ENCODE results near the gene TP53BP2.

TP53BP2 gene

DNA sequence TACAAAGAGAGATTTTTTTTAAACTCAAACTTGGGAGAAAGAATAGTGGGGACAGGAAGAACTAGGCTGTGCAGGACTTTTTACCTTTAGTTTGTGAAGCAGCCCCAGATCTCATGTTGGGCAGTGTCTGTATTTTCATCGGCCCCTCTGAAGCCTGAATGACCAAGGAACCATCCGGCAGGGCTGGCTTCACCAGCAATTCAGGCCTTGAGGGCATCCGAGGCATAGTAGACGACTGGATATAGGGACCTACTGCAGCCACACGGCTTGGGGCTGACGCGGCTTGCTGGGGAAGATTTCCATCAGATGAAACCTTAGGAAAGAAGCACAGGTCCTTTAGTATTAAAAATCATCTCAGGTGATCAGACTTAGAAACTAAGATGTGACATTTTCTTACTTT lies 43.7 kb downstream of the TP53BP2 start:
- no peak for DNase-seq (ENCODE audit: low read depth in 2 of 3, low spot score in 1 of 3)

DNA sequence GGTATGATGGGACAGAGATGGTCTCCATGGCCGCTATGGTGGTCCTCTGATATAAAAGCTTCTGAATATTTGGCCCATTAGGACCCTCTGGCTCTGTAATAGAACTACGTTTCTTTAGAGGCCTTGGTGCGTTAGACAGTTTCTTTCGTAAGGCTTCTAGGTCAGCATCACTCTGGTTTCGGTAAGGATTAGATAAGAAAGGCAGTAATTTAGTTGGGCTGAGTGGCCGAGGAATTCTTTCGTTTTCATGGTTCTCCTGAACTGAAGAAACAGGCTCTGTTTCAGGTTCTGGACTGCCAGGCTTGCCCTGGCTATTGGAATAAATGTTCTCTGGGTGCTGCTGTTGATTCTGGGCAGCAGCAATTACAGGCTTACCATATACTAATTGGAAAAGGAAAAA lies 49.5 kb downstream of the TP53BP2 start:
- no peak for DNase-seq (ENCODE audit: low read depth in 2 of 3, low spot score in 1 of 3)

DNA sequence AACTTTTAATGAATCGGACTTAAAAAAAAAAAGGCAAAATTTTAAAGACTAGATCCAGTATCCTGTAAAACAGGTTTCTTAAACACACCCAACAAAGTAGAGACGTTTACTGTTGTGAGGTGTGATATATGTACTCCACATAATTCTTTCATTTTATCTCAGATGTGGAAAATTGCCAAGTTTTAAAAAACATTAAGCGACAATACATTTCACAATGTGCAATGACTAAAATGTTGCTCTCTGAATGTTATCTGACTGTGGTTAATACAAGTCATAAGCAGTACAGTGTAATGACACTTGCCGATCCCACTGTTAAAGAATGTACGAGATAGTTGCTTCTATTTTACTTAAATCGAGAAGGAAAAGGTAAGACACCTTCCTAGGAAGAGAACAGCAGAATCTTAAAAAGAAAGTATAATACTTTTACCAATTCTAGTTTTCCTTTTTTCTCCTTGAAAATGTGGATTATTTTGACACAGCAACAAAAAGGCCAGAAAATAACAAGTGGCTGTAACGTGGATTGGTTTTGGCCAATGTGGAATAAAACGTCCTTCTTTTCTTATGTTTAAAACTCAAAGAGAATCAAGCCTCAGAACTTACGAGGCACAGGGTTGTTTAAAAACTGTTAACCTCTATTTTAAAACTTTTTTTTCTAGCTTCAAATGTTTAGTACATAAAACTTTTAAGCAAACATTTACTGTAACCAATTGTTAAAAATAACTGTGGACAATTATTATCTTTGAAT lies 51.4 kb downstream of the TP53BP2 start:
- DNase-seq (ENCODE audit: low read depth in 2 of 3, low spot score in 1 of 3): no peak

DNA sequence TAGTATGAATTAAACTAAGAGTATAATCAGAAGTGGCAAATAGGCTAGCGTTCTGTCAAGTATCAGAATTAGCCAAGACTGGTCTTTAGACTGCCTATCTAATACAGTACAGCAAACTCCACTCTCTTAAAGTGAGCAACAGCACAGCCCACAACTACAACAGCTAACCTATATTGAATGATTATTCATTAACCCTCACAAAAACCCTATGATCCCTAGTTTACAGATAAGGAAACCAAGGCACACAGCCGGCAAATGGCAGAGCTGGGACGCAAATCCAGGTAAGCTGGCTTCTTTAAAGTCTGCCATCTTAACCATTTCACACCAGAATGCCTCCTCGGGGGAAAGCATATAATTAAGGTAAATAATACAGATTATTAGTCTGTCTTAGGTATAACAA lies 52.0 kb downstream of the TP53BP2 start:
- no peak for DNase-seq (ENCODE audit: low read depth in 2 of 3, low spot score in 1 of 3)

DNA sequence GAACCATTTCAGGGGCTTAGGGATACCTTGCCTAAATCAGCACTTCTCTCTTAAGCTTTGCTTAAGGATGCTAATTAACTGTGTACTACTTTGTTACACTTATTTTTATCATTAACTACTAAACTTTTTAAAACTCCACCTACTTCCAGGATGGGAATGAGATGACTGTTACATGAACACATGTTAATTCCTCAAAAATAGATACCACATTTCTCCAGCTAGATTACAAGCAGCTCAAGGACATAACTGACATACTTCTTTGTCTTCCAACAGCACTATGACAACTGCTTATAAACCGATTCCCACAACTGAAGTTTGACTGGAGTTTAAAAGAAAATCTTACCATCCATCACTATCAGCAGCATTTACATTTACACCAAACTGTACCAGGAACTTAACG lies 53.7 kb downstream of the TP53BP2 start:
- DNase-seq (ENCODE audit: low read depth in 2 of 3, low spot score in 1 of 3): no peak

DNA sequence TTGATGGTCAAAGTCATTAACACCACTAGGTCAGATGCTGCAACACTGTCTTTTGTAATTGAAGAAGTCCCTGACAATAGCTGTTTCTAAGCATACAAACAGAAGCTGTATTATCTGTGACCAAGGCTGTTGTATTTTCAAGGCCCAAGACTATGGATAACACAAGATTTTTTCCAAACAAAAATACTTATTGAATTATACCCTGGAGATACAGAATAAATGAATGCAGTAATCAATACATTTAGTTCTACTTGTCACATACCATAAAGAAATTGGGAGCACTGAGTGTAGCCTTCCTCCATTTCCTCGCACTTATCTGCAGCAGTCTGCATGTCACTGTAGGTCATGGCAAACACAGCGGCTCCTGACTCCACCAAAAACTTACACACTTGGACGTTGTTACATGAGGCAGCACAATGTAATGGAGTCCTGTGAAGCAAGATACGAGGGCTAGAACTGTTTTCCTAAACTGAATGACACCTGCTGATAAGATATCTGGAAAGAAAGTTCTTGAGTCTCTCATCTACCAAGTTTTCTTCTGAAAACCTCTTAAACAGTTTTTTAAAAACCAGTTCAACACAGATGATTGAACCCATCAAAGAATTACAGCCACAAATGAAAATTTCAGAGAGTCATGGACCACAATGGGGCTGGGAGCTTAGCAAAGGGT lies 56.9 kb downstream of the TP53BP2 start:
- DNase-seq (ENCODE audit: low read depth in 2 of 3, low spot score in 1 of 3): no peak

DNA sequence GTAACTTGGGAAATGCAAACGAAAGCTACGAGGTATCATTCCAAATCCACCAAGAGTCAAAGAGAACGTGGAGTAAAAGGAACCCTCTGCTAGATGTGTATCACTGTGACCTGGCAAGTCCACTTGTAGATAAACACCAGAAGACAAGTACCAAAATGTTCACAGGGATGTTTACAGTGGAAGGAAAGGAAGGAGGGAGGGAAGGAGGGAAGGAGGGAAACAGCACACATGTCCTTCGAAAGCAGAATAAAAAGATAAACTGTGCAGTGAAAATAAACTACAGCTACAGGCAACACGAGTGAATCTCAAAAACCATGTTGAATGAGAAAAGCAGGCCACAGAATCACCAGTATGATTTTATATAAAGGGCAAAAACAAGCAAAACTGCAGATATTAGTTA lies 59.9 kb downstream of the TP53BP2 start:
- no peak for DNase-seq (ENCODE audit: low read depth in 2 of 3, low spot score in 1 of 3)

DNA sequence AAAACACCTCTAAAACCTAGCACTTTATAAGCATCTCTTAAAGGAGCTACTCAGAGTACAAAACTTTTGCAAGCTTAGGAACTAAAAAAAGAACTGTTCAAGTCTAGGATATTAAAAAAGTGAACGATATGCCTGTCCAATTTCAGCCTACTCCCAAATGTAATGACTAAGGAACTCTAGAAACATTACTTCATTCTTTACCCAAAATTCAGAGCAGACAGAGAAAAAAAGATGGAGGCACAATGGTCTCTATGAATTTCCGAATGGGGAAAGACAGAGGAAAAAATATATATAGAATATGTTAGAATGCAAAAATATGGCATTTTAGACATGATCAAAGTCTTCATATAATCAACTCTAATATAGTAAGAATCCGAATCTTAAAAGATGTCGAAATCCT lies 61.2 kb downstream of the TP53BP2 start:
- DNase-seq (ENCODE audit: low read depth in 2 of 3, low spot score in 1 of 3): no peak

DNA sequence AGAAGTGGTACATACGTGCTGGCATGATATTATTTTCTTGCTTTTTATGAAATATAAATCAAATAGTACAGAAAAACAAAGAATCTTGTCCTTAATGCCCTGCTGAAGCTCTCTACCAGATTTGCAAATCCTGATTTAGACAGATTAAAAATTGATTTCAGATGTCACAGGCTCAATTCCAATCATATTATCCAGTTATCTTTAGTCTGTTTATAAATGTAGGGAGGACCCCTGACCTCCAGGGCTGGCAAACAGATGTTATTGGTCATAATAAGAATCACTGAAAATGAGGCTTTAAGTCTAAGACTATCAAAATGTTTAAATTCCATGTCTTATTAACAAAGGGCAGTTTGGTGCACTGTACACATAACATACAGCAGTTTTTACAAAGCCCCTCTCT lies 62.1 kb downstream of the TP53BP2 start:
- DNase-seq (ENCODE audit: low read depth in 2 of 3, low spot score in 1 of 3): no peak

DNA sequence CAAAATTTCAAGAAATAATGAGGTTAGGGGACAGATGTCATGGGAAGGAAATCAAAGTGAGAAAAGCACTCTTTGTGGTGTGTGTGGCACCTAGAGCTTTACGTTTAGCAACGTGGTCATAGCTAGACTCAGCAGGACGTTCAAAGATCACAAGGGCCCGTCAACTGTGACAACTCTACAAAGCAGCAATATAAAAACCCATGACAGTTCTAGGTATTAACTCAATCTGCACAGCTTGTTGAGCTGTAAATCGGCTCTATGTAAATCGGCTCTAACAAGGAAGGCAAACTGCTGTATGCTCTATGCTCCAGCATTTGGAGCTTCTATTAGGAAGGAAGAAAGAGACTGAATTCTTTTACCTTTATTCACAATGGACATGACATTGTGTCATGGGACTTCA lies 64.8 kb downstream of the TP53BP2 start:
- DNase-seq (ENCODE audit: low read depth in 2 of 3, low spot score in 1 of 3): no peak

DNA sequence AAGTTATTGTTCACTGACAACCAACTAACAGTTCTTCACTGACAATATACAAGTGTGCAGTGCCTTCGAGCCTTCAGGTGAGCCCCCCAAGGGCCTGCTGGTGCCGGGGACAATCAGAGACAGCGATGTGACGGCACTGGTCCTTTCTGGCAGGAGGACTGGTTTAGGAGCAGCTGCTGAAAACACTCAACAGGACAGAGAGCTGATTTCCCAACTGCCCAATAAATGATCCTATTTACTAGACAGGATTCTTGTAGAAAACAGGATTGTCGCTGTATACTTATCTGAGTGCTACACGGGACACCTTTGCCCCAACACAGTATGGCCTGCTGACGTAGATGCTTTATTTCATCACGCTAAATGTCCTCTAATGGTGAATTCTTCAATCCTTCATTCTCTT lies 65.4 kb downstream of the TP53BP2 start:
- no peak for DNase-seq (ENCODE audit: low read depth in 2 of 3, low spot score in 1 of 3)

DNA sequence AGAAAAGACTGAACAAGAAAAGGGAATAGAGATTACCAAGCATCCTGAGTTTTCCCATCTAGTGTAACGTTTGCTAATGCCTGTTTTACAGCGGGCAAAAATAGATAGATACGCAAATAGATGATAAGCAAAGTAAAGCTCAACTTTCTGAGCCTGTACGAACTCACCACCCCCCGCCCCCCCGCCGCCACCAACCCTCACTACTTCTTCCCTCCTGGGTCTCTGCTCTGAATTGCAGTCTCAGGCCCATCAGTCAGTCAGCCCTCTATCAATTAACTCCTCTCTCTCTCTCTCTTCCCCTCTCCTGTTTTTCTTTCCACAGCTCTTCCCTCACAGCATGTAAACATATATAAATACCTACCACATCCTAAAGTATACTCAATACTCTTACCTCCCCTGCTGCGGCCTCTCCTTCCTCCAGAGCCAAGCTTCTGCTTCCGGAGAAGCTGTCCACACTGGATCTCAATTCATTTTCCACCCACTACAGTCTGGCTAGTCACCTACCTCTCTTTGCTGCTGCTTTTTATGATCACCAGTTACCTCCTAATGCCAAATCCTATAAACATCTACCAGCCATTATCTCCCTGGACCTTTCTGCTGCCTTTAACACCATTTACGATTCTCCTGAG lies 68.8 kb downstream of the TP53BP2 start:
- DNase-seq (ENCODE audit: low read depth in 2 of 3, low spot score in 1 of 3): no peak

DNA sequence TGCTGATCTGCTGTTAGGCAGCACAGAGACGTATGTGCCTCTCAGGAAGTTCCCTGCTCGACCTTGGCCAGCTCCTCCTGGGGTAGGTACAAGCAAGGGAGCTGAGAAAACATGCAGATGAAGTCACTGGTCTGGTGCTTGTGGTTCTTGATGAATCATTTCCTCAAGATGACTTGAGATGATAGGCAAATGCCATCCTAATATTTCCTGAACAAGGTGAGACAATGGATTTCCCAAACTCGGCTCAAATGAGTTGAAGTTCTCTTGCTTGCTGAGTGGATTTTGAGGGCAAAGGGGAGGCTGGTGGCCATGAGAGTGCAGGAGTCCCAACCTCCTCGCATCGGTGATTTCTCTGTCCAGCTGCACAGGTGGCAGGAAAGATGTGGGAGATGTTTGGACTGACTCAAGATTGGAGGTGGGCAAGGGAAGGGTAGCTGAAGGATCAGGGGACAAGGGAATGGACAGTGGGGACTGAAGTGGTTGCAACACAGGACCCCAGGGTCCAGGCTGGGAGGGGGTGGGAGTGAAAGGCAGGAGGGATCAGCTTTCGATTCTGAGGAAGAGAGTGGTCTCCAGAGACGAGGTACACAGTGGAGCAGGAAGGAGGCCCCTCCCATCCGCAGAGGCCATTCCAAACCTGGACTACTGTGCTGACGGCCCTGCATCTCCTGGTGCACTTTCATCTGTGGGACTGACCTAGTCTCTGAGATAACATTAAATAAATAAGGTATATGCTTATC lies 69.5 kb downstream of the TP53BP2 start:
- peak; percentile 23 to 36 (median 30) for DNase-seq (ENCODE audit: low read depth in 2 of 3, low spot score in 1 of 3)

DNA sequence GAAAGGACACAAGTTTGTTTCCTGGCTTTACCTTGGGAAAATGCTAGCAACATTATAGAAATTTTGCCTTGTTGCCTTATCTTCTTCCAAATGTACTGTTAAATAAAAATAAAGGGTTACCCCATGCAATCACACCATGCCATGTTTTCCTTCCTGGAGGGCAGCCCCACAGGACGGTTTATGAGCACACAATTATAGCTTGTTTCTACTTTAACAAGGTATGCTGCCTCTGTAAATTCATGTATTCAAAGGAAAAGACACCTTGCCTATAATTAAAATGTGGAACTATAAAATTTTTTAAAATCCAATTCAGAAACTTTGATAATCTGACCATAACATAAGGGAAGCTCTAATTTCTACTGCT lies 70.1 kb downstream of the TP53BP2 start:
- no peak for DNase-seq (ENCODE audit: low read depth in 2 of 3, low spot score in 1 of 3)

DNA sequence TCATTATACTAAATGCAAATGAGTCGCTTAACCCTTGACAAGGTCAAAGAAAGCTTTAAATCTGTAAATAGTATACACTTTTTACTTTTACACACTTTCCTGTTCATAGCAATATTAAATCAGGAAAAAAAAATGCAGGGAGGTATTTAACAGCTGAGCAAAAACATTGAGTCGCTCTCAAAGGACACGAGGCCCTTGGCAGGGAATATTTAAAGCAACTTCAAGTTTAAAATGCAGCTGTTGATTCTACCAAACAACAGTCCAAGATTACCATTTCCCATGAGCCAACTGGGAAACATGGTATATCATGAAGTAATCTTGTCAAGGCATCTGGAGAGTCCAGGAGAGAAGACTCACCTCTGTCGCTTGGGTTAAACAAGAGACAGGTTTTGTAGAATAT lies 70.7 kb downstream of the TP53BP2 start:
- DNase-seq (ENCODE audit: low read depth in 2 of 3, low spot score in 1 of 3): no peak

DNA sequence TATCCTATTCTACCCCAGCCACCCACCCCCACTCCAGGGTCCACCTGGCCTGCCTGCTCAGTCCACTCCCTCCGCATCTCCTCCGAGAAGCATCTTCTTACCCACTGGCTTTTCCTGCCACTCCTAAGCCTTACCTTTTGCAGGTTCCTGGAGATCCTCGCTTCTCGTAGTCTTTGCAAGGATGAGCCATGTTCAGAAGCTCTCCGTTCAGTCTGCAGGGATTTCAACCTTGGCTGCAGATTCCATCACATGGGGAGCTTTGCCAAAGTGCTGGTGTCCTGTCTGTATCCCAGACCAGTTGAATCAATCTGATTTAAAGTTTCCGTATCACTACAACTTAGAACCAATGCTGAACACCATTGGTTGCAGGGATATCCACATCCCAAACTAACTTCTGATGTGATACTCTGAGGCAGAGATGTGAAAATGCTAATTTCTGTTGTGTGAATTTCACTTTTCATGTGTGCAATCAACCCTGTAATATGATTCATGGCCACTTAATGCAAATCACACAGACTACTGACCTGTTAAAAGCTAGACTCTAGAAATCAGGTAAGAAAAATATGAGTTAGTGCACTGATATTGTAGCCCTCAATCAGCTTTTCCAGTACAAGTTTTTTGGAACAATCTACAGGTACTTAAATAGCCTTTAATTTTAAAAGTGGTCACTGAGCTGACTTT lies 71.5 kb downstream of the TP53BP2 start:
- DNase-seq (ENCODE audit: low read depth in 2 of 3, low spot score in 1 of 3): no peak

DNA sequence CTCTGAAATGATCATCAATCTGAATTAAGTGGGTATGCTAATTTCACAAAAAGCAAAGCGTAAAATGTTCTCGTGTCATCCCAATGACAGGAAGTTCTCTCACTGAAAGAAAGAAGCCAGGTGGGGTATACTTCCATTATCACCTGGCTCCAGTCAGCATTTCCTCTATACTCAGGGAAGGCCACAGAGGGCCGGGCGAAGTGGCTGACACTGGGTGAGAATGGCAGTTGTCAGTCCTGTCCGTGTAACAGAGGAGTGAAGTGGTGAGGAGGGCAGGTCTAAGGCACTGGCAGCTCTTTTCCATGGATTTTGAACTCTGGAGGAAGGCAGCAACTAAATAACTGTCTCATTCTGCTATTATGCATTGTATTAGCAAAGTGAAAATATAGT lies 73.0 kb downstream of the TP53BP2 start:
- DNase-seq (ENCODE audit: low read depth in 2 of 3, low spot score in 1 of 3): no peak

DNA sequence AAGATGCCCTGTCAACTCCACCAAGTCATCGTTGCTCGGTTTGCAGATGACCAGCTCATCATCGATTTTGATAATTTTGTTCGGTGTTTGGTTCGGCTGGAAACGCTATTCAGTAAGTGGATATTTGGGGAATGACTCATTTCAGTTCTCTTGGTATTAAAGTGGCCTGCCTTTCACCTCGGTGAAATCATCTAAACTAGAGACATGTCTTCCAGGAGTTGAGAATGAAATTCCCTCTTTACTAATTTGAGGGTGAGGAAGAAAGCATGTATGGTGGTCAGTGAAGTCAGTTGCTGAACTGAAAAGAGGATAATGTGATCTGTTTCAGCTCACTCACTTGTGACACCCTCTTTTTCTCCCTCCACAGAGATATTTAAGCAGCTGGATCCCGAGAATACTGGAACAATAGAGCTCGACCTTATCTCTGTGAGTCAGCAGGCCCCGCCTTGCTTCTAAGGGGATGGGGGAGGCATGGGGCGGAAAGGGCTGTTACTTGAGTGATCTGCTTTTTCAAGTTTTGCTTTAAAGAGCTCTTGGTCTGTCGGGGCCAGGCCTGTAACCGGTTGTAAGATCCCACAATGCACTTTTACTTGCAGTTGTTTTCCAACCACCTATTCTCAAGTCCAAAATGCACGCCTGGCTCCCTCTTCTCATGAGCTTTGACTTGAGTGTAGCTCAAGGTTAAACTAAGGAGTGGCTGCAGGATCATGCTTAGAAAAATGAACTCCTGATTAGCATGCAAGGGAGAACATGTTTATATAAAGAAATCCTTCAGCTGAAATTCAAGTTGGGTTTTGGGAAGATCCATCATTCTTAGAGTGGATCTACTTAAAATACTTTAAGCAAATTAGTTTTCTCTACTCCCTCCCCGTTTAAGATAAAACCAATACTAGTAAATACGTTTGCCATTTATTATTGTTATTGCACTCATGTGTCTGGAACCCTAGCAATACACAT lies 73.7 kb downstream of the TP53BP2 start:
- DNase-seq (ENCODE audit: low read depth in 2 of 3, low spot score in 1 of 3): no peak

DNA sequence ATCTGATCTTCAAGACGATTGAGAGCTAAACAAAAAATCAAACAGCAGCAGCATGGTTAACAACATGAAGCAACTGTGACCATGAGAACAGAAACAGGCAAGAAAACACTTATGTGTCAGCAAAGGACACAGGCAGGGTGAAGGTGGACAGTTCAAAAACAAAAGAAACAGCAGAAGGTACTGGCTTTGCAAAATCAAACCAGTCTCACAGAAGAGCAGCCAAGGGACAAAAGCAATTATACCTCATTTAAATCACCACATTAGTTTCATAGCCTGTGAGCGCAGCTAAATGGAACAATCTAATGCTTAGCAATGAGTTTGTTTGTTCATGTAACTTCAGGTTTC lies 74.3 kb downstream of the TP53BP2 start:
- DNase-seq (ENCODE audit: low read depth in 2 of 3, low spot score in 1 of 3): no peak

DNA sequence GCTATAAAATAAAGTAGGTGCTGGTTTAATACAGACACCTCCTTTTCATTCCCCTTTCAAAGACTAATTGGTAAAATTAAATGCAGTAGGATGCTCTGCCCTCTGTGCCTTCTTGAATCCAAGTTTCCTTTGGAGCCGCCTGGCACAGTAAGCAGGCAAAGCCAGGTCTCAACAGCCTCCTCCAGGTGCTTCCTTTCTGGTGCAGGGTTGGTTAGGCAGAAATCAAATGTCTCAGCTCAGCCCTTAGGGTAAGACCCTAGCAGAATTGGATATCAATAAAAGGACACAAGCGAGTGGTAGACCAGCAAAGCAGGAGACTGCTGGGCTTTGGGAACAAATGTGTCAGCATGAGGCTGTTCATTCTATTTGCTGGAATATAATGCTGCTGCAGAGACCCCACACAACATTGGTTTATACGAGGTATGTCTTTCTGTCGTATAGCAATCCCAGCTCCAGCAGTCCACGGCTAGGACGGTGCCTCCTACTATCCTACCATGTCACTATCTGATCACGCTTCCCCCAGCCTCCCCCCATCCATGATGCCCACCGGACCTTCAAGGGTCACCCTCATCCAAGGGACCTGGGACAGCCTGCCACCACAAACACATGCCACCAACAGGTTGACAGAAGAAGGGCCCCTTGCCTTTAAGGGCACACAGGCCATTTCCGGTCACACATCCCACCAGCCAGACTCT lies 75.0 kb downstream of the TP53BP2 start:
- DNase-seq (ENCODE audit: low read depth in 2 of 3, low spot score in 1 of 3): no peak
